Measurements from ENCODE around the gene ERN1.

ERN1 gene

GRCh38 chr17:64096037-64096436, 33.9 kb downstream of the ERN1 start:
- Histone ChIP-seq H3K4me2 (ENCODE audit: low read depth, low read length) (peak overlapping the region; percentile 55), H4K20me1 (ENCODE audit: insufficient read depth, low read length) (no peaks in the 10 kb centered on the region), H3K36me3 (replicated peaks; ENCODE audit: insufficient read depth, low read length) (peaks cover 15% of the 10 kb centered on the region), H3K9me3 (replicated peaks; ENCODE audit: insufficient read depth, low read length) (no peaks in the 10 kb centered on the region), H3K27me3 (replicated peaks; ENCODE audit: insufficient read depth, low read length) (no peaks in the 10 kb centered on the region), H3K4me3 (ENCODE audit: low read length) (no peak overlapping the region), H3K27ac (ENCODE audit: low read length) (peak overlapping the region; percentile 98), H3K9me2 (replicated peaks; ENCODE audit: insufficient read depth, low read length) (no peaks in the 10 kb centered on the region), H3K4me1 (ENCODE audit: low read length) (peaks cover 95% of the 10 kb centered on the region), H3K79me2 (ENCODE audit: low read length) (peaks cover 100% of the 10 kb centered on the region), H2AFZ (ENCODE audit: low read length) (no peak overlapping the region), H3F3A (ENCODE audit: insufficient read depth, low read length) (peaks cover 90% of the 10 kb centered on the region), H3K9ac (ENCODE audit: low read length) (peak overlapping the region; percentile 12; the same call in 1 of the 2 replicates)
- TF ChIP-seq, protein P1, sequence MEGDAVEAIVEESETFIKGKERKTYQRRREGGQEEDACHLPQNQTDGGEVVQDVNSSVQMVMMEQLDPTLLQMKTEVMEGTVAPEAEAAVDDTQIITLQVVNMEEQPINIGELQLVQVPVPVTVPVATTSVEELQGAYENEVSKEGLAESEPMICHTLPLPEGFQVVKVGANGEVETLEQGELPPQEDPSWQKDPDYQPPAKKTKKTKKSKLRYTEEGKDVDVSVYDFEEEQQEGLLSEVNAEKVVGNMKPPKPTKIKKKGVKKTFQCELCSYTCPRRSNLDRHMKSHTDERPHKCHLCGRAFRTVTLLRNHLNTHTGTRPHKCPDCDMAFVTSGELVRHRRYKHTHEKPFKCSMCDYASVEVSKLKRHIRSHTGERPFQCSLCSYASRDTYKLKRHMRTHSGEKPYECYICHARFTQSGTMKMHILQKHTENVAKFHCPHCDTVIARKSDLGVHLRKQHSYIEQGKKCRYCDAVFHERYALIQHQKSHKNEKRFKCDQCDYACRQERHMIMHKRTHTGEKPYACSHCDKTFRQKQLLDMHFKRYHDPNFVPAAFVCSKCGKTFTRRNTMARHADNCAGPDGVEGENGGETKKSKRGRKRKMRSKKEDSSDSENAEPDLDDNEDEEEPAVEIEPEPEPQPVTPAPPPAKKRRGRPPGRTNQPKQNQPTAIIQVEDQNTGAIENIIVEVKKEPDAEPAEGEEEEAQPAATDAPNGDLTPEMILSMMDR (IDR thresholded peaks at IDR 0.05; ENCODE audit: low read length): no peak
- TF ChIP-seq EZH2phosphoT487 (IDR thresholded peaks at IDR 0.05; ENCODE audit: low read length) (no peak), EZH2 (optimal IDR thresholded peaks at IDR 0.05; ENCODE audit: low read depth, low read length) (no peak)
- no peak for DNase-seq

DNA sequence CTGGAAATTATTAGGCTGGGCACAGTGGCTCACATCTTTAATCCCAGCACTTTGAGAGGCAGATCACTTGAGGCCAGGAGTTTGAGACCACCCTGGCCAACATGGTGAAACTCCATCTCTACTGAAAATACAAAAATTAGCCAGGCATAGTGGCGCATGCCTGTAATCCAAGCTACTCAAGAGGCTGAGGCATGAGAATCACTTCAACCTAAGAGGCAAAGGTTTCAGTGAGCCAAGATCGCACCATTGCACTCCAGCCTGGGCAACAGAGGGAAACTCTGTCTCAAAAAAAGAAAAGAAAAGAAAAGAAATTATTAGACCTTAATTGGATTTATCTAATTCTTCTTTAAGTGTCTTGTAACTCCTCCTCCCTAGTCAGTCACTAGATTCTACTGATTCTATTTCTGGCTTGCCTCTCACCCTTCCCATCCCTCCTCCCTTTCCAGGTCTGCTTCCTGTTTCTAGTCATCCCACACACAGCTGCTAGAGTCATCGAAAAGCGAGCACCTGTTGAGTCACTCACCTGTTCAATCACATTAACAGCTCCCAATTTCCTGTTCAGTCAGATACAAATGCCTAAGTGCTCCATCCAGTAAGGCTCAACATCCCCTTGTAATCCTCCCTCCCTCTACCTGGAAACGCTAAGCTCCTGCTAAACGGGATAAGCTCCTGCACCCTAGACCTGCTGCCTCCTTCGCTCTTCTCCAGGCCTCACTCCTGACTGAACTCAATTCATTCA, 34.6 kb downstream of the ERN1 start:
- no peak for DNase-seq
- Histone ChIP-seq H3K9ac (ENCODE audit: low read length) (peak overlapping the region; percentile 12; the same call in 1 of the 2 replicates), H3K9me3 (replicated peaks; ENCODE audit: insufficient read depth, low read length) (no peaks in the 10 kb centered on the region), H4K20me1 (ENCODE audit: insufficient read depth, low read length) (no peaks in the 10 kb centered on the region), H2AFZ (ENCODE audit: low read length) (no peak overlapping the region), H3K4me2 (ENCODE audit: low read depth, low read length) (peak overlapping the region; percentile 55), H3K9me2 (replicated peaks; ENCODE audit: insufficient read depth, low read length) (no peaks in the 10 kb centered on the region), H3K79me2 (ENCODE audit: low read length) (peaks cover 100% of the 10 kb centered on the region), H3K27me3 (replicated peaks; ENCODE audit: insufficient read depth, low read length) (no peaks in the 10 kb centered on the region), H3F3A (ENCODE audit: insufficient read depth, low read length) (peaks cover 98% of the 10 kb centered on the region), H3K36me3 (replicated peaks; ENCODE audit: insufficient read depth, low read length) (peaks cover 15% of the 10 kb centered on the region), H3K4me3 (ENCODE audit: low read length) (no peak overlapping the region), H3K4me1 (ENCODE audit: low read length) (peaks cover 97% of the 10 kb centered on the region), H3K27ac (ENCODE audit: low read length) (peak overlapping the region; percentile 98)
- TF ChIP-seq EZH2phosphoT487 (IDR thresholded peaks at IDR 0.05; ENCODE audit: low read length): no peak
- TF ChIP-seq EZH2 (optimal IDR thresholded peaks at IDR 0.05; ENCODE audit: low read depth, low read length): no peak
- TF ChIP-seq, protein P1 (IDR thresholded peaks at IDR 0.05; ENCODE audit: low read length): no peak

DNA sequence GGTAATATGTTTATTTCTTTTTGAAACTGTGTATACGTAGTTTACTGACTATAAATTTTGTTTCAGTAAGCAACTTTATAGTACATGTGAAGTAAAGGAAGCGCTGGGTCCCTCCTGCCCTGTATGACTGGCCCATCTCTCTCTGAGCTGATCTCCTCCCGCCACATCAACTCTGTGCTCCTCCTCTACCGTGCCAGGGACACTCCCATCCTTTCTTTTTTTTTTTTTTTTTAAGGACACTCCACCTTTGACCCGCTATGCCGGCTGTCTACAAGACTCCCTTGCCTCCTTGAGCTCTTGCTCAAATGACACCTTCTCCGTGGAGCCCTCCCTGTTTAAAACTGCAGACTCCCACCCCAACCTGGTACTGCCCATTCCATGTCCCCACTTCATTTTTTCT, 35.5 kb downstream of the ERN1 start:
- no peaks in the 10 kb centered on the region for H4K20me1 ChIP-seq (ENCODE audit: insufficient read depth, low read length)
- no peaks in the 10 kb centered on the region for H3K27me3 ChIP-seq (replicated peaks; ENCODE audit: insufficient read depth, low read length)
- no peak for DNase-seq
- no peak for TF ChIP-seq EZH2phosphoT487 (IDR thresholded peaks at IDR 0.05; ENCODE audit: low read length)
- TF ChIP-seq, protein P1 (IDR thresholded peaks at IDR 0.05; ENCODE audit: low read length): no peak
- no peak for TF ChIP-seq EZH2 (optimal IDR thresholded peaks at IDR 0.05; ENCODE audit: low read depth, low read length)
- H3K36me3 ChIP-seq (replicated peaks; ENCODE audit: insufficient read depth, low read length): peaks cover 15% of the 10 kb centered on the region
- H2AFZ ChIP-seq (ENCODE audit: low read length): no peak overlapping the region
- no peak overlapping the region for H3K4me3 ChIP-seq (ENCODE audit: low read length)
- H3F3A ChIP-seq (ENCODE audit: insufficient read depth, low read length): peaks cover 91% of the 10 kb centered on the region
- no peak overlapping the region; the same call in 1 of the 2 replicates for H3K9ac ChIP-seq (ENCODE audit: low read length)
- H3K4me2 ChIP-seq (ENCODE audit: low read depth, low read length): peak overlapping the region; percentile 82; the same call in 1 of the 2 replicates
- peaks cover 100% of the 10 kb centered on the region for H3K79me2 ChIP-seq (ENCODE audit: low read length)
- peaks cover 97% of the 10 kb centered on the region for H3K4me1 ChIP-seq (ENCODE audit: low read length)
- peak overlapping the region; percentile 98; the same call in 1 of the 2 replicates for H3K27ac ChIP-seq (ENCODE audit: low read length)
- no peaks in the 10 kb centered on the region for H3K9me3 ChIP-seq (replicated peaks; ENCODE audit: insufficient read depth, low read length)
- no peaks in the 10 kb centered on the region for H3K9me2 ChIP-seq (replicated peaks; ENCODE audit: insufficient read depth, low read length)
